Measurements from ENCODE around the gene TRO. TPM values are rescaled to one million over a fixed set of nuclear protein-coding genes. Genes with fewer than 3 reads are reported as not detected.

Gene TRO
- total RNA-seq, 1 experiment from 2014 or later, result 51.0 TPM

DNA sequence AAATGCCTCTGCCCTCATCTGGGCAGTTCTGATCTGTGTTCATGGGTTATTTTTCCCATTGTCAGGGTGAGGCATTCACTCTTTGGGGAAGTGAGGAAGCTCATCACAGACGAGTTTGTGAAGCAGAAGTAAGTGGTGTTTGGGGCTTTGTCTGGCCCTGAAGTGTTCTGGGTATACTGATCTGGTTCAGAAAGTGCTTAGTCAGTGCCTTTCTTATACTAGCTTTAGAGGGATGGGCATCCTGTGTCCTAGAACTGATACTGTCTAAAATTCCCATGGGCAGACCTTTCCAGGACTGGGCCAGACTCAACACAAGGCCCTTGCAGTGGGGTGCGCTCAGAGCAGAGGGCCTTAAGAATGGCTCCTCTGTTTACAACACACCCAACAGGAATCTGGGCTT, 6.4 kb downstream of the TRO start (continued):
- TF ChIP-seq, protein P1, sequence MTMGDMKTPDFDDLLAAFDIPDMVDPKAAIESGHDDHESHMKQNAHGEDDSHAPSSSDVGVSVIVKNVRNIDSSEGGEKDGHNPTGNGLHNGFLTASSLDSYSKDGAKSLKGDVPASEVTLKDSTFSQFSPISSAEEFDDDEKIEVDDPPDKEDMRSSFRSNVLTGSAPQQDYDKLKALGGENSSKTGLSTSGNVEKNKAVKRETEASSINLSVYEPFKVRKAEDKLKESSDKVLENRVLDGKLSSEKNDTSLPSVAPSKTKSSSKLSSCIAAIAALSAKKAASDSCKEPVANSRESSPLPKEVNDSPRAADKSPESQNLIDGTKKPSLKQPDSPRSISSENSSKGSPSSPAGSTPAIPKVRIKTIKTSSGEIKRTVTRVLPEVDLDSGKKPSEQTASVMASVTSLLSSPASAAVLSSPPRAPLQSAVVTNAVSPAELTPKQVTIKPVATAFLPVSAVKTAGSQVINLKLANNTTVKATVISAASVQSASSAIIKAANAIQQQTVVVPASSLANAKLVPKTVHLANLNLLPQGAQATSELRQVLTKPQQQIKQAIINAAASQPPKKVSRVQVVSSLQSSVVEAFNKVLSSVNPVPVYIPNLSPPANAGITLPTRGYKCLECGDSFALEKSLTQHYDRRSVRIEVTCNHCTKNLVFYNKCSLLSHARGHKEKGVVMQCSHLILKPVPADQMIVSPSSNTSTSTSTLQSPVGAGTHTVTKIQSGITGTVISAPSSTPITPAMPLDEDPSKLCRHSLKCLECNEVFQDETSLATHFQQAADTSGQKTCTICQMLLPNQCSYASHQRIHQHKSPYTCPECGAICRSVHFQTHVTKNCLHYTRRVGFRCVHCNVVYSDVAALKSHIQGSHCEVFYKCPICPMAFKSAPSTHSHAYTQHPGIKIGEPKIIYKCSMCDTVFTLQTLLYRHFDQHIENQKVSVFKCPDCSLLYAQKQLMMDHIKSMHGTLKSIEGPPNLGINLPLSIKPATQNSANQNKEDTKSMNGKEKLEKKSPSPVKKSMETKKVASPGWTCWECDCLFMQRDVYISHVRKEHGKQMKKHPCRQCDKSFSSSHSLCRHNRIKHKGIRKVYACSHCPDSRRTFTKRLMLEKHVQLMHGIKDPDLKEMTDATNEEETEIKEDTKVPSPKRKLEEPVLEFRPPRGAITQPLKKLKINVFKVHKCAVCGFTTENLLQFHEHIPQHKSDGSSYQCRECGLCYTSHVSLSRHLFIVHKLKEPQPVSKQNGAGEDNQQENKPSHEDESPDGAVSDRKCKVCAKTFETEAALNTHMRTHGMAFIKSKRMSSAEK (CRISPR knock-in tag; IDR thresholded peaks at IDR 0.05; ENCODE audit: borderline replicate concordance), result no peak
- no peak for TF ChIP-seq GTF2I (CRISPR knock-in tag; conservative IDR thresholded peaks at IDR 0.05)

DNA sequence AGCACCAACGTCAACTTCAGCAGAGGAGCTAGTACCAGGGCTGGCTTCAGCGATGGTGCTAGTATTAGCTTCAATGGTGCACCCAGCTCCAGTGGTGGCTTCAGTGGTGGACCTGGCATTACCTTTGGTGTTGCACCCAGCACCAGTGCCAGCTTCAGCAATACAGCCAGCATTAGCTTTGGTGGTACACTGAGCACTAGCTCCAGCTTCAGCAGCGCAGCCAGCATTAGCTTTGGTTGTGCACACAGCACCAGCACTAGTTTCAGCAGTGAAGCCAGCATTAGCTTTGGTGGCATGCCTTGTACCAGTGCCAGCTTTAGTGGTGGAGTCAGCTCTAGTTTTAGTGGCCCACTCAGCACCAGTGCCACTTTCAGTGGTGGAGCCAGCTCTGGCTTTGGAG, 8.3 kb downstream of the TRO start:
- no peaks in the 10 kb centered on the region for H3K27me3 Mint-ChIP-seq (ENCODE audit: low read depth)
- DNase-seq (ENCODE audit: low spot score), result no peak
- no peaks in the 10 kb centered on the region for H3K9me3 Mint-ChIP-seq
- H3K4me3 Mint-ChIP-seq, result no peak overlapping the region
- ChIA-PET CTCF (no interaction called here), POLR2A (no interaction called here)
- H3K27ac Mint-ChIP-seq, result no peak overlapping the region
- ATAC-seq, result no peak
- H3K36me3 Mint-ChIP-seq, result peaks cover 41% of the 10 kb centered on the region
- no peaks in the 10 kb centered on the region for H3K4me1 Mint-ChIP-seq
- TF ChIP-seq TP53 (CRISPR knock-in tag; IDR thresholded peaks at IDR 0.05) (no peak), RELA (CRISPR knock-in tag; IDR thresholded peaks at IDR 0.05; ENCODE audit: borderline replicate concordance) (no peak), ZNF263 (CRISPR knock-in tag; IDR thresholded peaks at IDR 0.05; ENCODE audit: low read depth) (no peak), SP1 (CRISPR knock-in tag; conservative IDR thresholded peaks at IDR 0.05) (no peak), ZNF423 (CRISPR knock-in tag; IDR thresholded peaks at IDR 0.05) (no peak)
- TF ChIP-seq, protein P2, sequence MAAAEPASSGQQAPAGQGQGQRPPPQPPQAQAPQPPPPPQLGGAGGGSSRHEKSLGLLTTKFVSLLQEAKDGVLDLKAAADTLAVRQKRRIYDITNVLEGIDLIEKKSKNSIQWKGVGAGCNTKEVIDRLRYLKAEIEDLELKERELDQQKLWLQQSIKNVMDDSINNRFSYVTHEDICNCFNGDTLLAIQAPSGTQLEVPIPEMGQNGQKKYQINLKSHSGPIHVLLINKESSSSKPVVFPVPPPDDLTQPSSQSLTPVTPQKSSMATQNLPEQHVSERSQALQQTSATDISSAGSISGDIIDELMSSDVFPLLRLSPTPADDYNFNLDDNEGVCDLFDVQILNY (CRISPR knock-in tag; IDR thresholded peaks at IDR 0.05), result no peak

DNA sequence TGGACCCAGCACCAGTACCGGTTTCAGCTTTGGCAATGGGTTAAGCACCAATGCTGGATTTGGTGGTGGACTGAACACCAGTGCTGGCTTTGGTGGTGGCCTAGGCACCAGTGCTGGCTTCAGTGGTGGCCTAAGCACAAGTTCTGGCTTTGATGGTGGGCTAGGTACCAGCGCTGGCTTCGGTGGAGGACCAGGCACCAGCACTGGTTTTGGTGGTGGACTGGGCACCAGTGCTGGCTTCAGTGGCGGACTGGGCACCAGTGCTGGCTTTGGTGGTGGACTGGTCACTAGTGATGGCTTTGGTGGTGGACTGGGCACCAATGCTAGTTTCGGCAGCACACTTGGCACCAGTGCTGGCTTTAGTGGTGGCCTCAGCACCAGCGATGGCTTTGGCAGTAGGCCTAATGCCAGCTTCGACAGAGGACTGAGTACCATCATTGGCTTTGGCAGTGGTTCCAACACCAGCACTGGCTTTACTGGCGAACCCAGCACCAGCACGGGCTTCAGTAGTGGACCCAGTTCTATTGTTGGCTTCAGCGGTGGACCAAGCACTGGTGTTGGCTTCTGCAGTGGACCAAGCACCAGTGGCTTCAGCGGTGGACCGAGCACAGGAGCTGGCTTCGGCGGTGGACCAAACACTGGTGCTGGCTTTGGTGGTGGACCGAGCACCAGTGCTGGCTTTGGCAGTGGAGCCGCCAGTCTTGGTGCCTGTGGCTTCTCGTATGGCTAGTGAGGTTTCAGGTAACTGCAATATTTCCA, 9.8 kb downstream of the TRO start:
- CTCF ChIA-PET, result no interaction called here
- no peak overlapping the region for H3K4me3 Mint-ChIP-seq
- H3K36me3 Mint-ChIP-seq, result peaks cover 31% of the 10 kb centered on the region
- POLR2A ChIA-PET, result no interaction called here
- H3K27ac Mint-ChIP-seq, result no peak overlapping the region
- DNase-seq (ENCODE audit: low spot score), result no peak
- H3K9me3 Mint-ChIP-seq, result no peaks in the 10 kb centered on the region
- ATAC-seq, result no peak
- H3K4me1 Mint-ChIP-seq, result no peaks in the 10 kb centered on the region
- H3K27me3 Mint-ChIP-seq (ENCODE audit: low read depth), result no peaks in the 10 kb centered on the region
- TF ChIP-seq TP53 (CRISPR knock-in tag; IDR thresholded peaks at IDR 0.05) (no peak), ZNF396 (CRISPR knock-in tag; IDR thresholded peaks at IDR 0.05; ENCODE audit: borderline replicate concordance) (no peak), TEAD4 (CRISPR knock-in tag; IDR thresholded peaks at IDR 0.05) (no peak), ZNF121 (CRISPR knock-in tag; IDR thresholded peaks at IDR 0.05) (no peak), RORB (CRISPR knock-in tag; IDR thresholded peaks at IDR 0.05) (no peak), FOXK1 (CRISPR knock-in tag; IDR thresholded peaks at IDR 0.05) (no peak), ZSCAN18 (CRISPR knock-in tag; IDR thresholded peaks at IDR 0.05) (no peak), PRRX2 (CRISPR knock-in tag; IDR thresholded peaks at IDR 0.05) (no peak), ATF1 (CRISPR knock-in tag; IDR thresholded peaks at IDR 0.05) (no peak), IRF2 (CRISPR knock-in tag; IDR thresholded peaks at IDR 0.05; ENCODE audit: borderline replicate concordance, low read depth) (no peak), USF2 (CRISPR knock-in tag; IDR thresholded peaks at IDR 0.05) (no peak)
- TF ChIP-seq, protein P3, sequence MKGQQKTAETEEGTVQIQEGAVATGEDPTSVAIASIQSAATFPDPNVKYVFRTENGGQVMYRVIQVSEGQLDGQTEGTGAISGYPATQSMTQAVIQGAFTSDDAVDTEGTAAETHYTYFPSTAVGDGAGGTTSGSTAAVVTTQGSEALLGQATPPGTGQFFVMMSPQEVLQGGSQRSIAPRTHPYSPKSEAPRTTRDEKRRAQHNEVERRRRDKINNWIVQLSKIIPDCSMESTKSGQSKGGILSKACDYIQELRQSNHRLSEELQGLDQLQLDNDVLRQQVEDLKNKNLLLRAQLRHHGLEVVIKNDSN (CRISPR knock-in tag; IDR thresholded peaks at IDR 0.05), result no peak
- TF ChIP-seq, protein P4, sequence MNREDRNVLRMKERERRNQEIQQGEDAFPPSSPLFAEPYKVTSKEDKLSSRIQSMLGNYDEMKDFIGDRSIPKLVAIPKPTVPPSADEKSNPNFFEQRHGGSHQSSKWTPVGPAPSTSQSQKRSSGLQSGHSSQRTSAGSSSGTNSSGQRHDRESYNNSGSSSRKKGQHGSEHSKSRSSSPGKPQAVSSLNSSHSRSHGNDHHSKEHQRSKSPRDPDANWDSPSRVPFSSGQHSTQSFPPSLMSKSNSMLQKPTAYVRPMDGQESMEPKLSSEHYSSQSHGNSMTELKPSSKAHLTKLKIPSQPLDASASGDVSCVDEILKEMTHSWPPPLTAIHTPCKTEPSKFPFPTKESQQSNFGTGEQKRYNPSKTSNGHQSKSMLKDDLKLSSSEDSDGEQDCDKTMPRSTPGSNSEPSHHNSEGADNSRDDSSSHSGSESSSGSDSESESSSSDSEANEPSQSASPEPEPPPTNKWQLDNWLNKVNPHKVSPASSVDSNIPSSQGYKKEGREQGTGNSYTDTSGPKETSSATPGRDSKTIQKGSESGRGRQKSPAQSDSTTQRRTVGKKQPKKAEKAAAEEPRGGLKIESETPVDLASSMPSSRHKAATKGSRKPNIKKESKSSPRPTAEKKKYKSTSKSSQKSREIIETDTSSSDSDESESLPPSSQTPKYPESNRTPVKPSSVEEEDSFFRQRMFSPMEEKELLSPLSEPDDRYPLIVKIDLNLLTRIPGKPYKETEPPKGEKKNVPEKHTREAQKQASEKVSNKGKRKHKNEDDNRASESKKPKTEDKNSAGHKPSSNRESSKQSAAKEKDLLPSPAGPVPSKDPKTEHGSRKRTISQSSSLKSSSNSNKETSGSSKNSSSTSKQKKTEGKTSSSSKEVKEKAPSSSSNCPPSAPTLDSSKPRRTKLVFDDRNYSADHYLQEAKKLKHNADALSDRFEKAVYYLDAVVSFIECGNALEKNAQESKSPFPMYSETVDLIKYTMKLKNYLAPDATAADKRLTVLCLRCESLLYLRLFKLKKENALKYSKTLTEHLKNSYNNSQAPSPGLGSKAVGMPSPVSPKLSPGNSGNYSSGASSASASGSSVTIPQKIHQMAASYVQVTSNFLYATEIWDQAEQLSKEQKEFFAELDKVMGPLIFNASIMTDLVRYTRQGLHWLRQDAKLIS (CRISPR knock-in tag; IDR thresholded peaks at IDR 0.05; ENCODE audit: borderline replicate concordance), result no peak

Data from WTC11 (cell line).